Measurements from ENCODE around the gene LRP1B.

DNA sequence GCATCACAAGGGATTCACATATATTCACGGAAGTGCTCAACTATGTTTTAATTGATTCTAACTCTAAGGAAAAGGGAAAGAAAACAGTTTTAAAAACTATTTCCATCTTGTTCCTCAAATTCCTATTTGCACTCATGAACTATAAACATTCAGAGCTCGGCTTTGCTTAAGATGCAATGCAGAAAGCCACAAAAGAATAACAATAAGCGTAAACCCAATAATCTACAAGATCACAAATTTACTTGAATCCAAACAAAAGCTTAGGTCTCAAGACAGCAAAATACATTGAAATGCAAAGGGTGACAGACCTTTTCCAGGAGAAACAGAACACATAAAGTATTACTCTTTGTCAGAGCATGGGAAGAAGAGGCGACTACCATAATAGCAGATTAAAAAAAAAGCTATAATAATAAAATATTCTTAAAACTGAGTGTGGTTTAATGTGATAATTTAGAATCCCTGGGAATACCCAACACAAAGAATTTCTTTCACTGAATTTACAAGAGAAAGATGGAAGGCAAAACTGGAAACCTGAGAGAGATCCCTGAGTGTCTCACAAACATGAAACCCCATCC, 1094.9 kb downstream of the LRP1B start:
- TF ChIP-seq EZH2 (IDR thresholded peaks at IDR 0.05; ENCODE audit: insufficient read depth, poor library complexity, severe bottlenecking) (no peak), EZH2phosphoT487 (IDR thresholded peaks at IDR 0.05; ENCODE audit: insufficient read depth, low read depth) (no peak)
